OCI-LY7 (cell line): ENCODE results near the gene CDK5R1. TPM values are rescaled to one million over a fixed set of nuclear protein-coding genes. Genes with fewer than 3 reads are reported as not detected.

Experiments used
- BruUV-seq: library from RNA; stranded (reverse); fragments of 400-500 nt; replicated peaks from 2 replicates; lab custom pipeline; 2021; lab: Mats Ljungman, UMichigan
- CTCF ChIA-PET: fragments of 300-600 bp; sonication (Branson Sonifier 250); formaldehyde crosslinking; loops from one replicate; lab custom pipeline; 2022; ENCODE audit warnings: antibody characterized with exemption; ENCODE audit not compliant: unreplicated experiment; lab: Charles Lee
- POLR2A ChIA-PET: fragments of 300-600 bp; sonication (Branson Sonifier 250); formaldehyde crosslinking; loops from one replicate; lab custom pipeline; 2022; ENCODE audit warnings: antibody characterized with exemption; lab: Charles Lee
- DNase-seq: peaks from one replicate; pipeline ENCODE4 v3.0.0-alpha.2; 2015; ENCODE audit warnings: low spot score
- H2AFZ ChIP-seq: fragments of 200-600 bp; sonication (generic), shearing (Covaris generic); 2 replicates; pipeline ENCODE4 v1.6.1; 2014; ENCODE audit warnings: mild to moderate bottlenecking, antibody characterized with exemption, low read length, moderate library complexity
- H3K27ac ChIP-seq: fragments of 200-600 bp; sonication (generic); 2 replicates; pipeline ENCODE4 v1.5.1; 2014; ENCODE audit warnings: mixed run types, low read depth, mild to moderate bottlenecking, moderate library complexity, low read length, inconsistent platforms; ENCODE audit not compliant: poor library complexity, severe bottlenecking
- H3K36me3 ChIP-seq: fragments of 200-600 bp; sonication (generic); 2 replicates; pipeline ENCODE4 v1.6.1; 2014; ENCODE audit warnings: mild to moderate bottlenecking, antibody characterized with exemption, low read length, moderate library complexity, mixed read lengths; ENCODE audit not compliant: insufficient read depth
- H3K4me1 ChIP-seq: fragments of 200-600 bp; sonication (generic); 2 replicates; pipeline ENCODE4 v1.5.1; 2014; ENCODE audit warnings: mild to moderate bottlenecking, low read length; ENCODE audit not compliant: insufficient read depth, poor library complexity, severe bottlenecking
- H3K4me2 ChIP-seq: fragments of 200-600 bp; sonication (generic); 2 replicates; pipeline ENCODE4 v1.6.1; 2014; ENCODE audit warnings: mild to moderate bottlenecking, low read length
- H3K4me3 ChIP-seq: fragments of 200-600 bp; sonication (generic); 2 replicates; pipeline ENCODE4 v1.5.1; 2014; ENCODE audit warnings: mild to moderate bottlenecking, low read depth, low read length; ENCODE audit not compliant: poor library complexity, severe bottlenecking
- H3K79me2 ChIP-seq: fragments of 200-600 bp; sonication (generic); 2 replicates; pipeline ENCODE4 v1.6.1; 2016; ENCODE audit warnings: low read depth, mild to moderate bottlenecking, low read length, moderate library complexity, mixed read lengths; ENCODE audit not compliant: insufficient read depth
- H3K9me2 ChIP-seq: fragments of 200-600 bp; sonication (generic); 2 replicates; pipeline ENCODE4 v1.6.1; 2016; ENCODE audit warnings: mild to moderate bottlenecking, low read length, mixed read lengths; ENCODE audit not compliant: insufficient read depth
- H3K9me3 ChIP-seq: fragments of 200-600 bp; sonication (generic); 2 replicates; pipeline ENCODE4 v1.6.1; 2014; ENCODE audit warnings: mild to moderate bottlenecking, mixed run types, low read length, mixed read lengths
- H4K20me1 ChIP-seq: fragments of 200-600 bp; sonication (generic); 2 replicates; pipeline ENCODE4 v1.6.1; 2014; ENCODE audit warnings: mild to moderate bottlenecking, antibody characterized with exemption, low read length, moderate library complexity, mixed read lengths; ENCODE audit not compliant: insufficient read depth
- CTCF ChIP-seq: fragments of 200-600 bp; sonication (generic); conservative IDR thresholded peaks from 2 replicates; pipeline ENCODE4 v1.5.1; 2014; ENCODE audit warnings: mild to moderate bottlenecking, antibody characterized with exemption, low read length, moderate library complexity, mixed read lengths
- EZH2phosphoT487 ChIP-seq: fragments of 200-600 bp; sonication (generic); IDR thresholded peaks from 2 replicates; pipeline ENCODE4 v1.6.1; 2018; ENCODE audit warnings: low read depth, borderline replicate concordance, mild to moderate bottlenecking, mixed run types, antibody characterized with exemption, low read length, moderate library complexity, mixed read lengths
- intact Hi-C: fragments of 100-400 bp; cut with micrococcal nuclease; formaldehyde crosslinking; loops from one replicate; pipeline ENCODE4 v1.10.0; 2022; ENCODE audit not compliant: unreplicated experiment
- total RNA-seq, 2 experiments: library from RNA; depleted of rRNA in 1 of 2; stranded (reverse); fragments of >200 nt in 1 of 2; shearing (Covaris generic) in 1 of 2; gene quantifications; 2 replicates each; pipeline ENCODE4 v1.2.3, GENCODE V29; 2014 to 2022

Gene CDK5R1
- total RNA-seq, 2 experiments from 2014 or later: 1.3 to 2.2 TPM

DNA sequence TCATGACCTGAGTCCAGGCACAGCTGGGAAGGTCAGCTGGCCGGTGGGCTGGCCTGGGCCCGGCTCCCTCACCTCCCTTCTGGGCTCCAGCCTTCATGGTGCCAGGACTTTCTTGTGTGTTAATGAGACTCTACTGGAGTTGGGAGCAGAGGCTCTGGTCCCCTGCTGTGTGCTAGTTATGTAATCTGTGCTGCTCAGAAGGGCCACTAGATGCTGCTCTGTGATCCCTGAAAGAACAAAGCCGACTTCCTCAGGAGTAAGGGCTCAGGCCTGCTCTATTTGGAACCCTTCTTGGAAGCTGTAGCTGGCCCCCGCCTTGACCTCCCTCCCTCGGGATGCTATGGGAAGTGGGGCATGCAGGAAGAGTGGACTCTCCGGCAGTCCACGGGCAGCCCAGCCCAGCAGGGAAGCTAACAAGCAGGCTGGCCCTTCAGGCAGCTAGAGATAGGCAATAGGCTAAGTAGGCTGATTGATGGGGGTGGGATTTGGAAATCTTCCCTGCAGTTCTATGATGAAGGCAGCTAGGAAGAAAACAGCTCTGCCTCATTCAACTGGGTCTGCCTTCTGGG lies 3.3 kb upstream of the CDK5R1 start:
- no peak overlapping the region for H2AFZ ChIP-seq
- POLR2A ChIA-PET: interaction anchor here (0.7 to 0.8 kb wide), 2 partner anchors 80 to 399 kb away, joined by 3 read pairs; no protein-coding TSS in a partner anchor
- intact Hi-C loops: loop anchor here (1.0 kb wide), 5 partner anchors 40 to 272 kb away; no protein-coding TSS in a partner anchor
- DNase-seq: peak; percentile 75
- TF ChIP-seq CTCF (peak; percentile 84), EZH2phosphoT487 (no peak)
- H3K9me3 ChIP-seq: no peaks in the 10 kb centered on the region
- H3K79me2 ChIP-seq: no peaks in the 10 kb centered on the region
- H3K4me3 ChIP-seq: no peak overlapping the region
- H4K20me1 ChIP-seq: 0 out of 2 replicates have a peak, but pooled peaks cover 3% of the 10 kb centered on the region
- BruUV-seq: no TSS peak
- H3K27ac ChIP-seq: peak overlapping the region; percentile 64
- H3K4me1 ChIP-seq: peaks cover 37% of the 10 kb centered on the region
- no peak overlapping the region for H3K4me2 ChIP-seq
- H3K36me3 ChIP-seq: peaks cover 44% of the 10 kb centered on the region
- no peaks in the 10 kb centered on the region for H3K9me2 ChIP-seq
- CTCF ChIA-PET: interaction anchor here (0.6 to 1.5 kb wide), 4 partner anchors 15 to 135 kb away, joined by 3 to 5 read pairs (median 4); no protein-coding TSS in a partner anchor

DNA sequence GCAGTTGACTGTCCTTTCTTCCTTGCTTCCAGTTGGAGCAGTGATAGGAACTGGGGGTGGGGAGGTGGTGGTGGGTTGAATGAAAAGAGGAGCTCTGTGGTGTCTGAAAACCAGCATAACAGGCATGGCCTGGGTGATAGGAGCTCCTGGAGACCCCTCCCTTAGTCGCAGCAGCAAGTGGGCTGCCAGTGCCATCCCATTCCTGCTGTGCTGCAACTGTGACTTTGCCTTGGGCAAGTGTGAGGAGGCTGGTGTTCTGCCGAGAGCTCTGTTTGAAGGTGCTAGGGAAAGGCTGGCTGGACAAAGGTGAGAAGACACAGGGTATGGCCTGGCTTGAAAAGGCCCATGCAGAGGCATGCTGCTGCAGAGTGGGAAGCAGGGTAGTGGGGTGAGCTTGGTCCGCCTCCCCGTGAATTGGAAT lies 2.7 kb upstream of the CDK5R1 start:
- TF ChIP-seq EZH2phosphoT487 (no peak), CTCF (no peak)
- ChIA-PET CTCF (interaction anchor here (0.6 to 0.7 kb wide), 2 partner anchors 35 to 67 kb away, joined by 3 to 5 read pairs; no protein-coding TSS in a partner anchor), POLR2A (interaction anchor here (0.7 to 0.8 kb wide), 3 partner anchors 76 to 399 kb away, joined by 3 read pairs; no protein-coding TSS in a partner anchor)

GRCh38 chr17:32484628-32485027 lies 2.2 kb upstream of the CDK5R1 start:
- TF ChIP-seq CTCF (no peak), EZH2phosphoT487 (no peak)
- H3K4me1 ChIP-seq: peaks cover 37% of the 10 kb centered on the region
- H4K20me1 ChIP-seq: 0 out of 2 replicates have a peak, but pooled peaks cover 3% of the 10 kb centered on the region
- H3K36me3 ChIP-seq: peaks cover 33% of the 10 kb centered on the region
- DNase-seq: no peak
- intact Hi-C loops: no loop called here
- H3K4me2 ChIP-seq: no peak overlapping the region
- no peak overlapping the region for H2AFZ ChIP-seq
- H3K9me2 ChIP-seq: no peaks in the 10 kb centered on the region
- CTCF ChIA-PET: no interaction called here
- no peaks in the 10 kb centered on the region for H3K79me2 ChIP-seq
- H3K27ac ChIP-seq: no peak overlapping the region
- BruUV-seq: no TSS peak
- no peak overlapping the region for H3K4me3 ChIP-seq
- H3K9me3 ChIP-seq: no peaks in the 10 kb centered on the region
- POLR2A ChIA-PET: interaction anchor here (0.7 kb wide), 1 partner anchor 75 kb away, joined by 3 read pairs; no protein-coding TSS in a partner anchor

More for the DNA sequence above, 2.7 kb upstream of the CDK5R1 start:
- Histone ChIP-seq H3K4me2 (no peak overlapping the region), H3K9me2 (no peaks in the 10 kb centered on the region), H3K36me3 (peaks cover 39% of the 10 kb centered on the region), H3K4me1 (peaks cover 37% of the 10 kb centered on the region), H3K27ac (no peak overlapping the region), H3K4me3 (no peak overlapping the region), H2AFZ (no peak overlapping the region), H3K79me2 (no peaks in the 10 kb centered on the region), H4K20me1 (0 out of 2 replicates have a peak, but pooled peaks cover 3% of the 10 kb centered on the region), H3K9me3 (no peaks in the 10 kb centered on the region)
- intact Hi-C loops: no loop called here
- no TSS peak for BruUV-seq
- no peak for DNase-seq
